HL-60 (cell line): ENCODE data around the gene CSKMT.

Experiments
- DNase-seq, 2 experiments: peaks; one replicate each; pipeline ENCODE4 v3.0.0-alpha.2; 2010 to 2020; ENCODE audit warnings: low read depth in 1 of 2, low spot score in 1 of 2
- H3K27ac ChIP-seq: fragments of 250-450 bp; sonication (Bioruptor Pico); replicated peaks from 2 replicates; pipeline ENCODE4 v1.5.1; 2020; ENCODE audit warnings: mild to moderate bottlenecking, moderate library complexity
- H3K27me3 ChIP-seq: fragments of 250-450 bp; sonication (Bioruptor Pico); 2 replicates; pipeline ENCODE4 v1.5.1; 2021; ENCODE audit warnings: mild to moderate bottlenecking, moderate library complexity; ENCODE audit not compliant: insufficient read depth, poor library complexity, severe bottlenecking
- H3K4me3 ChIP-seq: replicated peaks from 2 replicates; pipeline ENCODE4 v1.5.1; 2011; ENCODE audit warnings: mild to moderate bottlenecking, control low read depth, low read length; ENCODE audit not compliant: insufficient read depth
- CTCF ChIP-seq: IDR thresholded peaks from one replicate; pipeline ENCODE4 v1.5.1; 2011; ENCODE audit warnings: low read length, control low read depth, inconsistent platforms; ENCODE audit not compliant: insufficient read depth
- GABPA ChIP-seq: IDR thresholded peaks from 2 replicates; pipeline ENCODE4 v1.6.1; 2012; ENCODE audit warnings: low read depth
- POLR2AphosphoS5 ChIP-seq: IDR thresholded peaks from 2 replicates; pipeline ENCODE4 v1.6.1; 2012; ENCODE audit warnings: low read depth
- REST ChIP-seq: IDR thresholded peaks from 2 replicates; pipeline ENCODE4 v1.6.1; 2012; ENCODE audit warnings: low read depth; ENCODE audit not compliant: insufficient replicate concordance
- SPI1 ChIP-seq: IDR thresholded peaks from 2 replicates; pipeline ENCODE4 v1.6.1; 2012; ENCODE audit warnings: low read depth, mild to moderate bottlenecking, borderline replicate concordance

The CSKMT gene

GRCh38 chr11:62644220-62644619 lies 20.9 kb upstream of the CSKMT start:
- Histone ChIP-seq H3K27me3 (no peaks in the 10 kb centered on the region), H3K27ac (no peak overlapping the region), H3K4me3 (no peak overlapping the region)
- TF ChIP-seq POLR2AphosphoS5 = no peak
- DNase-seq = no peak

- peak overlapping the region; percentile 95 for H3K27ac ChIP-seq
Measured at GRCh38 chr11:62645671-62645945, 19.5 kb upstream of the CSKMT start.

GRCh38 chr11:62645946-62646824 lies 18.9 kb upstream of the CSKMT start, which contains the start of gene GANAB:
Gene GANAB, minus strand, starts transcription at chr11:62646613. Its CDS starts 14 bp downstream, at chr11:62646599.
- Histone ChIP-seq H3K27ac (peak within 1 kb of the TSS; percentile 95), H3K4me3 (peak within 1 kb of the TSS; percentile 51), H3K27me3 (no peaks in the 10 kb centered on the region)
- TF ChIP-seq CTCF = no peak
- peak; percentile 48; the same call in 1 of the 2 replicates for TF ChIP-seq GABPA
- TF ChIP-seq POLR2AphosphoS5 = peak; percentile 91
- TF ChIP-seq REST = peak; percentile 56
- no peak for TF ChIP-seq SPI1
- peak; percentile 97 to 100 for DNase-seq

More at GRCh38 chr11:62645671-62645945, 19.5 kb upstream of the CSKMT start:
- TF ChIP-seq POLR2AphosphoS5 = no peak
- TF ChIP-seq CTCF = no peak
- no peak for TF ChIP-seq GABPA
- TF ChIP-seq REST = no peak
- TF ChIP-seq SPI1 = no peak
- peak overlapping the region; percentile 51 for H3K4me3 ChIP-seq
- DNase-seq = no peak
- H3K27me3 ChIP-seq = no peaks in the 10 kb centered on the region

- no peak overlapping the region for H3K4me3 ChIP-seq
- no peak for DNase-seq
- no peak overlapping the region for H3K27ac ChIP-seq
Measured at GRCh38 chr11:62646825-62647608, 18.1 kb upstream of the CSKMT start.

More at GRCh38 chr11:62646825-62647608, 18.1 kb upstream of the CSKMT start:
- TF ChIP-seq SPI1 = no peak
- TF ChIP-seq POLR2AphosphoS5 = no peak
- TF ChIP-seq GABPA = no peak
- no peak for TF ChIP-seq CTCF
- TF ChIP-seq REST = no peak
- no peaks in the 10 kb centered on the region for H3K27me3 ChIP-seq
